ENCODE measurements around the gene RSPH10B2. TPM values are rescaled to one million over a fixed set of nuclear protein-coding genes. Genes with fewer than 3 reads are reported as not detected.
"Not testable (repeated sequence)": the region's sequence is repeated elsewhere in the genome, so short reads cannot be mapped to it uniquely, and the experiment has no call there.

The RSPH10B2 gene
- total RNA-seq (2014; rRNA removed; shearing (Covaris generic)) (0.76 TPM in 1 of 2 replicates, not detected in the other), total RNA-seq (2022) (1.3 TPM in 1 of 2 replicates, not detected in the other), Bru-seq, nascent RNA (percentile 16 among the genes with signal in this experiment), BruChase-seq, experiment 1, labeled RNA remaining after a 6-hour chase (percentile 21 among the genes with signal in this experiment), BruChase-seq, experiment 2, labeled RNA remaining after a 2-hour chase (percentile 17 among the genes with signal in this experiment)
- long read RNA-seq = 0 reads

DNA sequence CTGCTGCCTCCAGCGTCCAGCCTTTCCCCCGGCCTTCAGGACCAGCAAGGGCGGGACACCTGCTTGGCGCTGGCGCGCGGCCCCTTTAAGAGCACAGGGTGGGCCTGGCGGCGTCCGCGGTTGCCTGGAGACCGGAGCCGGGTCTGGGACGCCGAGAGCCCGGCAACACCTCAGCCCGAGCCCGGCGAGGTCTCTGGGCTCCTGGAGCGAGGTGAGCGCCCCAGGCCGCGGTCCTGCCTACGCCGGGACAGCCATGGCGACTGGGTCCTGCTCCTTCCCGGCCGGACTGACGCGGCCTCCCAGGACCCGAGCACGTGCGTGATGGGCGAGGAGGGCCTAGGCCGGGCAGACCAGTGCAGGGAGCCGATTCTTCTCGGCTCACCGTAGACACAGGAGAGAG is at the start of gene RSPH10B2:
TSS of gene RSPH10B2 (plus strand) at position 140 of the 400 bp plus-strand sequence. CDS start 3,575 bp downstream, outside the sequence.
- H3K79me2 ChIP-seq (ENCODE audit: insufficient read depth, low read depth, low read length); H3K9me3 ChIP-seq (ENCODE audit: low read length); intact Hi-C loops (cut with micrococcal nuclease; ENCODE audit: unreplicated experiment); H3K36me3 ChIP-seq (ENCODE audit: insufficient read depth, low read length); H3K27ac ChIP-seq (ENCODE audit: low read depth, low read length, poor library complexity, severe bottlenecking); H4K20me1 ChIP-seq (ENCODE audit: insufficient read depth, low read length); BruUV-seq (replicated peaks); DNase-seq (ENCODE audit: low spot score); H3K4me2 ChIP-seq (ENCODE audit: low read length); H3K9me2 ChIP-seq (ENCODE audit: insufficient read depth, low read length); H3K4me3 ChIP-seq (ENCODE audit: low read depth, low read length, poor library complexity, severe bottlenecking); CTCF ChIA-PET (ENCODE audit: unreplicated experiment); H2AFZ ChIP-seq (ENCODE audit: low read length); H3K4me1 ChIP-seq (ENCODE audit: insufficient read depth, low read length, poor library complexity, severe bottlenecking); POLR2A ChIA-PET: not testable (repeated sequence)

DNA sequence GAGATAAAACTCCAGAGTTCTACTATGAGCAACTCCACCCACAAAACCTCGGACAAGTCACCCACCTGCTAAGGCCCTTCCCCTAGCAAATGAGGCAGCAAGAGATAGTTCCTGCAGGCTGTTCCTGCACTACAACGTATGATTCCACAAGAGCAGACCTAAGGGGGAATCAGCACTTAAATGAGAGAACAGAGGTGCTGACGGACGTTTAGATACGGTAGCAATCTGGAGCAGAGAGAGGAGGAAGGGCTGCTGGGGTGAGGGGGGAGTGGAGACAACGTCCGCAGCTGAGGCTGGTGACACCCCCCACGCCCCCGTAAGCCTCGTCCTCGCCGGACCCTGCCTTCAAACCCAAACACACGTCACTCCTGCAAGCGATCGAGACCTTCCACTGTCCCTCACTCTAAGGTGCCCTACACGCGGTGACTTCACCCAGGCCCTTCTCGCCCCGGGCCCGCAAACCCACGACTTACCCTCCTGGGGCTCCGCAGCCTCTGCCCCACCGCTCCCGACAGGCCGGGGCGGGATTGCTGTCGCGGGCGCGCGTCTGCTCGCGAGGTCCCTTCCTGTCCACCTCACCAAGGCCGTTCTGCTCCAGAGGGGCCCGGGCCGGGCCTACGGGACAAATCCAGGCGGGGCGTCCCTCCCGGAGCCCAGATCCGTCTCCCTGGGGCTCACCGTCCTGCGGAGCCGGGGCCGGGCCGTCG is 47.8 kb upstream of the RSPH10B2 start:
- BruUV-seq (replicated peaks) = no TSS peak
- Histone ChIP-seq H3K36me3 (ENCODE audit: insufficient read depth, low read length) (peaks cover 37% of the 10 kb centered on the region), H4K20me1 (ENCODE audit: insufficient read depth, low read length) (0 out of 2 replicates have a peak, but pooled peaks cover 8% of the 10 kb centered on the region), H3K9me2 (ENCODE audit: insufficient read depth, low read length) (no peaks in the 10 kb centered on the region), H3K4me2 (ENCODE audit: low read length) (peak overlapping the region; percentile 93), H3K9me3 (ENCODE audit: low read length) (peaks cover 9% of the 10 kb centered on the region; the same call in 1 of the 2 replicates), H3K4me3 (ENCODE audit: low read depth, low read length, poor library complexity, severe bottlenecking) (peak overlapping the region; percentile 98), H2AFZ (ENCODE audit: low read length) (peak overlapping the region; percentile 88; the same call in 1 of the 2 replicates), H3K27ac (ENCODE audit: low read depth, low read length, poor library complexity, severe bottlenecking) (peak overlapping the region; percentile 67), H3K79me2 (ENCODE audit: insufficient read depth, low read depth, low read length) (peaks cover 46% of the 10 kb centered on the region), H3K4me1 (ENCODE audit: insufficient read depth, low read length, poor library complexity, severe bottlenecking) (peaks cover 23% of the 10 kb centered on the region)
- POLR2A ChIA-PET = interaction anchor here (0.6 kb wide), 1 partner anchor 72 kb away, joined by 4 read pairs; no protein-coding TSS in a partner anchor
- intact Hi-C loops (cut with micrococcal nuclease; ENCODE audit: unreplicated experiment) = loop anchor here (1.0 kb wide), 1 partner anchor 23 kb away; no protein-coding TSS in a partner anchor
- CTCF ChIA-PET (ENCODE audit: unreplicated experiment) = no interaction called here
- TF ChIP-seq CTCF (conservative IDR thresholded peaks at IDR 0.05; ENCODE audit: low read length) = no peak
- no peak for TF ChIP-seq EZH2phosphoT487 (IDR thresholded peaks at IDR 0.05; ENCODE audit: borderline replicate concordance, low read depth, low read length)
- peak; percentile 42 for DNase-seq (ENCODE audit: low spot score)

DNA sequence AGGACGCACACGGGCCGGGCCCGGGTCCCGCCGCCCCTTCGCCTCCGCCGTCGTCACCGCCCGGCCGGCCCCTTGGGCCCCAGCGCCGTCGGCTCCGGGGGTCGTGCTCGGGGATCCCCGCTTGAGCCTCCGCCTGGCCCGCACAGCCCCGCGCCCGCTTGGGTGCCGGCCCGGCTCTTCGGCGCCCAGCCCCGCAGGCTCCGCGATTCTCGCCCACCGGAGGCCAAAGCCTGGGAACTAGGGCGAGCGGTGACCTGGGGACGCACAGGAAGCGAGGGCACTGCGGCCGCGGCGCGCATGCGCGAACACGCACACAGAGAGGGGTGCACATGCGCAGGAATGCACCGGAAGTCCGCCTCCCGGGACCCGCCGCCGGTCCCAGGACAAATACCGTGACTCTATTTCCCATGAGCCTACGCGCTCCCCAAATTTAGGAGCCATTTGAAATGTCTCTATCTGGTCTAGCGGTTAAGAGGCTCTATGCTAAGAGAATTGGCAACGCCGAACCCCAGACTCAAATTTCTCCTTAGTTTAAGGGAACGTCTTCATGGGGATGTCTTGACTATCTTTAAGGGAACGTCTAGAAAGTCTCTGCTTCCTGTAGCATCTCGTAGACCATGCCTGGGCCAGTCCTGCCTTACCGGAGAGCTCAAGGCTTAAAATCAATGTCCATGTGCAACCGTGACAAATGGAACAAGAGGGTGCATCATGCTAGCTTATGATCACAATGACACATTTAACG is 47.1 kb upstream of the RSPH10B2 start, which contains the start of gene ZNF12:
TSS of gene ZNF12 (minus strand) at position 282 of the 742 bp plus-strand sequence. CDS start 1,774 bp downstream, outside the sequence.
- Histone ChIP-seq H3K9me2 (ENCODE audit: insufficient read depth, low read length) (no peaks in the 10 kb centered on the region), H3K4me1 (ENCODE audit: insufficient read depth, low read length, poor library complexity, severe bottlenecking) (peaks cover 23% of the 10 kb centered on the region), H3K9me3 (ENCODE audit: low read length) (peaks cover 9% of the 10 kb centered on the region; the same call in 1 of the 2 replicates), H3K27ac (ENCODE audit: low read depth, low read length, poor library complexity, severe bottlenecking) (peak within 1 kb of the TSS; percentile 67), H3K36me3 (ENCODE audit: insufficient read depth, low read length) (peaks cover 30% of the 10 kb centered on the region), H3K4me3 (ENCODE audit: low read depth, low read length, poor library complexity, severe bottlenecking) (peak within 1 kb of the TSS; percentile 98), H4K20me1 (ENCODE audit: insufficient read depth, low read length) (0 out of 2 replicates have a peak, but pooled peaks cover 8% of the 10 kb centered on the region), H3K4me2 (ENCODE audit: low read length) (peak within 1 kb of the TSS; percentile 93), H3K79me2 (ENCODE audit: insufficient read depth, low read depth, low read length) (peaks cover 41% of the 10 kb centered on the region), H2AFZ (ENCODE audit: low read length) (peak within 1 kb of the TSS; percentile 88)
- DNase-seq (ENCODE audit: low spot score) = peak; percentile 97
- ChIA-PET POLR2A (interaction anchor here (0.6 kb wide), 3 partner anchors 73 to 504 kb away, joined by 4 read pairs; no protein-coding TSS in a partner anchor), CTCF (ENCODE audit: unreplicated experiment) (no interaction called here)
- no TSS peak for BruUV-seq (replicated peaks)
- TF ChIP-seq EZH2phosphoT487 (IDR thresholded peaks at IDR 0.05; ENCODE audit: borderline replicate concordance, low read depth, low read length) (no peak), CTCF (conservative IDR thresholded peaks at IDR 0.05; ENCODE audit: low read length) (no peak)
- intact Hi-C loops (cut with micrococcal nuclease; ENCODE audit: unreplicated experiment) = loop anchor here (1.0 kb wide), 1 partner anchor 22 kb away; no protein-coding TSS in a partner anchor
